Hematopoietic multipotent progenitor cell treated with erythropoietin and hydrocortisone succinate and interleukin-3 and kit ligand, for 15 days (in vitro differentiated cells): ENCODE data around the gene RACGAP1.

Experiments used
- DNase-seq: peaks from one replicate; pipeline ENCODE4 v3.0.0-alpha.2; 2015; ENCODE audit warnings: low spot score

RACGAP1 gene

GRCh38 chr12:50025187-50026059 is at the start of gene RACGAP1:
RACGAP1 (minus strand) TSS chr12:50025494; CDS start chr12:50016715, 8,779 bp downstream.
- DNase-seq: peak; percentile 100

DNA sequence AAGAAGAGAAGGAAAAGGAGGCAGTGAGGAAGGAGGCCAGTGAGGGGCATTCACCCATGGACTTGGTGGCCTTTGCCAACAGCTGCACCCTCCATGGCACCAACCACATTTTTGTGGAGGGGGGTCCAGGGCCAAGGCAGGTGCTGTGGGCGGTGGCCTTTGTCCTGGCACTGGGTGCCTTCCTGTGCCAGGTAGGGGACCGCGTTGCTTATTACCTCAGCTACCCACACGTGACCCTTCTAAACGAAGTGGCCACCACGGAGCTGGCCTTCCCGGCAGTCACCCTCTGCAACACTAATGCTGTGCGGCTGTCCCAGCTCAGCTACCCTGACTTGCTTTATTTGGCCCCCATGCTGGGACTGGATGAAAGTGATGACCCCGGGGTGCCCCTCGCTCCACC is 48.4 kb upstream of the RACGAP1 start:
- DNase-seq: no peak

DNA sequence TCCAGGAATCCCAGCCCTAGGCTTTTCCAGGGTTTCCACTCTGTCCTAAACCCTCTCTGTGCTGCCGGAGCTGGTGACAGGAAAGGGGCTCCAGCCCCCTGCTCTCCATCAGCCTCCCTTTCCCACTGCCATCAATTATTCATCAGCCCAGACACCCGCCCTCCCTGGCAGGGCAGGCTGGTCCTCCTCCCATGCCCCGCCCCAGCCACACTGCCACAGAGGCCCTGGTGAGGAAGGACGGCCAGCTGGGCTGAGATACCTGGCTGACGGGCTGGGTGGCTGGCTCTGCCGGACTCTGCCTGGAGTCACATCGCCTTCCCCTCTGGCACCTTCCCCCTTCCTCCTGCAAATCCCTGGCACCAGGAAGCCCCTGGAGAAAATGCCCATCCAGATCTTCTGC is 47.9 kb upstream of the RACGAP1 start:
- no peak for DNase-seq

- DNase-seq: no peak
These were observed 47.1 kb upstream of the RACGAP1 start for GRCh38 chr12:50072198-50072907.

DNA sequence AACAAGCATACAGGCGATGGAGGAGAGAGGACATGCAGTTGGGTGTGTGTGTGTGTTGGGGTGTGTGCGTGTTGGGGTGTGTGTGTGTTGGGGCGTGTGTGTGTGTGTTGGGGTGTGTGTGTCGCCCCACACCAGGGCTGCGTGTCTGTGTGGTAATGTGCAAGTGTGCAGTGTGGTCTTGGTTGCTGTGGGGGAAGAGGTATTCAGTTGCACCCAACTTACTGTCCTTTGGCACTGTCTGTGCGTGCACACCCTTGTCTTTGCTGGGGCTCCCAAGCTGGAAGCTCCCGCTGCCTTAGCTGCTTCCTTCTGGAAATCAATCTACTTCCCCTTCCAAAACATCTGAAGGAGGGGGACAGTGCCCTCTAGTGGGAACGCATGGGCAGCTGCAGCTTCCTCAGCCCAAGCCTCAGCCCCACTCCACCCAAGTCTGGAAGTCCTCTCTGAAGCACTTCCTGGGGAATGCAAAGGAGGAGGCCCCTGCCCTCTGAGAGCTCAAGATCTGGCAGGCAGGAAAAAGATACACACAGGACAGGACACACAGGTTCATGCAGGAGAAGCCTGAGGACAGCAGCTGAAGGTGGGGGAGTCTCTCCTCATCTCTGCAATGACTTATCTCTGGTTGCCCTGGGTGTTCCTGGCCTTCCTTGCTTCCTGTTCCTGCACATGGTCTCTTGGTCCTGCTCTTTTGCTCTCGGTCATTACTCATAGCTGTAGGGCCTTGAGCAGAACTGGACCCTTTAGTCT is 45.2 kb upstream of the RACGAP1 start:
- DNase-seq: peak; percentile 79

- no peak for DNase-seq
These were observed 44.2 kb upstream of the RACGAP1 start for GRCh38 chr12:50069539-50069938.

DNA sequence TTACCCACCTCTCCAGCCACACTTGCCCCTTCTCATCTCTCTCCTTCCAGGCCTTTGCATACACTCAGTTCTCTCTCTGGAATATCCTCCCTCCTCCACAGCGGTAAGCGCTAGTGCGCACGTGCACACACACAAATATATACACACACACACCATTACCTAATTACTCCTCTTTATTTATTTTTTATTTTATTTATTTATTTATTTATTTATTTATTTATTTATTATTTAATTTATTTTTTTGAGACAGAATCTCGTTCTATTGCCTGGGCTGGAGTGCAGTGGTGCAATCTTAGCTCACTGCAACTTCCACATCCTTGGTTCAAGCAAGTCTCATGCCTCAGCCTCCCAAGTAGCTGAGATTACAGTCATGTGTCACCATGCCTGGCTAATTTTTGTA is 43.8 kb upstream of the RACGAP1 start:
- DNase-seq: no peak

DNA sequence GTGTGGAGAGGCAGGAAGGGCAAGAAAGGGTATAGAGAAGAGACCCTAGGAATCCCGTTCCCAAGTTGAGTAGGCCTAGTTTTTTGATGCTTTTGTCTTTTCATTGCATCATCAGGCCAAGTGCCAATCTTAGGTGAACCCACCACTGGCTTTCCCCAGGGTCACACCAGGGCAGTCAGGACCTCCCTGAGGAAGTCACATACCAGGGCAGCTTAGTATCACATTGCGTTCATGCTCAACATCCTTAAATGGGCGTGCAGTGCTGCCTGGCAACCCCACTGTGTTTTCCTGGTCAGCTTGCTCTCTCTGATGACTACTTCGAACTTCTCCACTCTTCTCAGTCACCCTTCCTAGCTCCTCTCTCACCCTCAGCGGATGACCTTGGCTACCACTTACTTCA is 41.1 kb upstream of the RACGAP1 start:
- no peak for DNase-seq

GRCh38 chr12:50065726-50066310 is 40.5 kb upstream of the RACGAP1 start:
- no peak for DNase-seq

- DNase-seq: no peak
These were observed 37.6 kb upstream of the RACGAP1 start for GRCh38 chr12:50062728-50063460.

GRCh38 chr12:50061946-50062686 is 36.8 kb upstream of the RACGAP1 start:
- DNase-seq: no peak

DNA sequence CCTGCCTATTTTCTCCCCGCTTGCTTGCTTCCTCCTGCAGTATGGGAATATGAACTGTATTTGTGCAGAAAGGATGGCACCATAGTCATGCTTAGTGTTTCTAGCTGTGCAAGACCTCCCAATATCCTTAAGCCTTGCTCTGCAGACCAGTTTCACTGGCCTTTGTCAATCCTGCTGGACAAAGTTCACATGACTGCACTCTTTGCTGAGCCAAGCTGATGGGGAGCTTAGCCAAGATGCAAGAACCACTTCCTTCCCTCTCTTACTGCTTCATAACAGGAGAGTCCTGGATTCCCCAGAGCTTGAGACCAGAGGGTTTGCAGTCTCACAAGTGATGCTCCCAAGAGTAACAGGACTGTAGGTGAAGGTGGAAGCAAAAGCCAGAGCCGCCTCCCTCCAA is 35.9 kb upstream of the RACGAP1 start:
- DNase-seq: no peak

DNA sequence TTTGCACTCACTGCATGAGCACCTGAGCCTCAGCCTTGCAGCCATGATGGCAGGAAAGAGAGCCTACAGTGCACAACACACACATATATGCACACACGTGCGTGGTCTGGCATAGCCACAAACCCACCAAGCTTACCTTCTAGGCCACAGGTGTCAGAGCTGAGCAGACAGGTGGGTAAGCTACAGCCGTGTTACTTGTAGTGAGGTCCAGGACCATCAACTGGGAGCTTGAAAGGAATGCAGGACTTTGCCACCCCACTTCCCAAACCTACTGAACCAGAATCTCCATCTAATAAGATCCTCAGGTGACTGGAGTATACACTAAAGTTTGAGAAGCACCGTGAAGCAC is 34.8 kb upstream of the RACGAP1 start:
- DNase-seq: no peak

GRCh38 chr12:50059440-50060119 is 34.3 kb upstream of the RACGAP1 start:
- DNase-seq: no peak

- DNase-seq: no peak
These were observed 33.5 kb upstream of the RACGAP1 start for GRCh38 chr12:50058743-50059312.

DNA sequence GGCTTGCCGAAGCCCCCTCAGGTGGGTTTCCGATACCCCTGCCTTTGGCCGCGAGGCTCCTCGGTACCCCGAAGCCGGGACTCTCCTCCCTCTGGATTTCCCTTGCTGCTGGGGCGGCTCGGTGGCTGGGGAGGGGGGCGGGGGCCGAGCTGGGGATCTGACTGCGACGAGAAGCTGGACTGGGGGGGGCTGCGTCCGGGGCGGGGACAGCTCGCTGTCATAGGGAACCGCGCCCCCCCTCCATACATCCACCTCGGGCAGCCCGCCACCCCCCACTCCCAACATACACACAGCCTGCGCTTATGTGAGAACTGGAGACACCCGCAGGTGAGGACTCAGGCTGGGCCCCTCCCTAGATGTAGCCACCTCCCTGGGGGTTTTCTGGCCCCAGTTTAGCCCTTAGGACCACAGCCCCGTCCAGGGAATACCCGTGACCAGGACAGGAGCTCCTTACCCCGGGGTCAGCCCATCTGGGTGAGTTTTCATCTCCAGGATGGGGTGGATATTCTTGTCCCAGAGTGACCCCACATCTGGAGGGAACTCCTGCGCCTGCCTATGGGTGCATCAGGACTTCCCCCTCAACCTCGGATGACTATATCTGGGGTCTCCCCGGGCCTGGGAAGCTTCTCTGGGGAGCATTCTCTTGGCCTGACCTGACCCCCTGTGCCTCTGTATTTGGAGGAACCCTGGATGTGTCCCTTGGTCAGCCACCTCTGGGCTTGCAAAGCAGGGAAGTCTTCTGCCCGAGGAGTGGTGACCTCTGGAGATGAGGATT is 32.8 kb upstream of the RACGAP1 start:
- no peak for DNase-seq

GRCh38 chr12:50057000-50057841 is 31.9 kb upstream of the RACGAP1 start, which contains the start of gene ASIC1:
ASIC1 (plus strand) TSS chr12:50057596; CDS start chr12:50058767, 1,171 bp downstream.
- DNase-seq: no peak

GRCh38 chr12:50056639-50056976 is 31.3 kb upstream of the RACGAP1 start:
- no peak for DNase-seq
